K562 (cell line): ENCODE data around the gene CYFIP2. TPM values are rescaled to one million over a fixed set of nuclear protein-coding genes. Genes with fewer than 3 reads are reported as not detected.

Source experiments
- ATAC-seq: fragments of 200-7000 bp; cut with Tn5 transposase; 3 replicates; pipeline ENCODE4 v1.9.1; 2020; ENCODE audit warnings: moderate library complexity
- BruUV-seq: library from RNA; stranded (reverse); fragments of 400-500 nt; replicated peaks from 2 replicates; lab custom pipeline; 2021; lab: Mats Ljungman, UMichigan
- CTCF ChIA-PET: fragments of 300-600 bp; formaldehyde crosslinking; extraction: SDS; loops from one replicate; lab custom pipeline; 2021; ENCODE audit warnings: low intra/inter-chr PET ratio; lab: Yijun Ruan, JAX
- POLR2A ChIA-PET: fragments of 300-600, 350-650 bp; sonication (Branson Sonifier 250); formaldehyde crosslinking; extraction: SDS; loops from one replicate; lab custom pipeline; 2021; ENCODE audit warnings: antibody characterized with exemption, inconsistent platforms; lab: Yijun Ruan, JAX
- DNase-seq, 4 experiments: peaks; one replicate each; pipeline versions ENCODE4 v3.0.0 to v3.0.0-alpha.2; 2011 to 2018; ENCODE audit warnings: low spot score in 3 of 4, mixed read lengths in 3 of 4; ENCODE audit errors: extremely low read depth in 1 of 4
- FAIRE-seq: peaks from 2 replicates; lab custom pipeline; 2011; peaks lifted over from hg19 to GRCh38; lab: Jason Lieb, UNC
- H2AFZ ChIP-seq: 2 replicates; pipeline ENCODE4 v1.6.0; 2011; ENCODE audit warnings: low read depth, low read length, control low read depth, inconsistent platforms
- H3K27ac ChIP-seq: fragments of 200-600 bp; 3 replicates; pipeline ENCODE4 v1.8.0; 2011; ENCODE audit warnings: low read depth, mild to moderate bottlenecking, control low read depth, inconsistent platforms, low read length, moderate library complexity, mixed read lengths; ENCODE audit errors: extremely low read depth
- H3K27me3 ChIP-seq, 2 experiments: fragments of 300-600 bp in 1 of 2; 2 replicates in 1 of 2; 3 replicates in 1 of 2; pipeline versions ENCODE4 v1.6.0 to v1.8.0; 2011; ENCODE audit warnings: inconsistent platforms in 2 of 2, low read length in 2 of 2, mild to moderate bottlenecking in 1 of 2, mixed read lengths in 1 of 2, moderate library complexity in 1 of 2; ENCODE audit not compliant: control insufficient read depth in 2 of 2, insufficient read depth in 2 of 2
- H3K36me3 ChIP-seq: fragments of 300-600 bp; 3 replicates; pipeline ENCODE4 v1.8.0; 2011; ENCODE audit warnings: mild to moderate bottlenecking, low read length, inconsistent platforms; ENCODE audit not compliant: control insufficient read depth, insufficient read depth
- H3K4me1 ChIP-seq, 2 experiments: fragments of 200-600 bp in 1 of 2; replicated peaks in 1 of 2; 2 replicates in 1 of 2; 3 replicates in 1 of 2; pipeline versions ENCODE4 v1.5.1 to v1.8.0; 2011; ENCODE audit warnings: inconsistent platforms in 2 of 2, low read length in 2 of 2, mild to moderate bottlenecking in 1 of 2, mixed read lengths in 1 of 2, moderate library complexity in 1 of 2; ENCODE audit not compliant: control insufficient read depth in 2 of 2, insufficient read depth in 2 of 2
- H3K4me2 ChIP-seq: 2 replicates; pipeline ENCODE4 v1.6.1; 2011; ENCODE audit warnings: low read length, control low read depth, inconsistent platforms, mixed read lengths; ENCODE audit not compliant: insufficient read depth
- H3K4me3 ChIP-seq: fragments of 200-600 bp; sonication (generic), shearing (Covaris generic); 2 replicates; pipeline ENCODE4 v1.5.1; 2016; ENCODE audit warnings: control low read depth, inconsistent platforms
- H3K79me2 ChIP-seq: fragments of 200-600 bp; 3 replicates; pipeline ENCODE4 v1.8.0; 2011; ENCODE audit warnings: low read length, inconsistent platforms; ENCODE audit not compliant: control insufficient read depth, insufficient read depth
- H3K9ac ChIP-seq, 2 experiments: 2 replicates each; pipeline versions ENCODE4 v1.6.0 to v1.6.1; 2011; ENCODE audit warnings: low read depth in 2 of 2, low read length in 2 of 2, control low read depth in 1 of 2, inconsistent platforms in 1 of 2, mild to moderate bottlenecking in 1 of 2, mixed read lengths in 1 of 2; ENCODE audit not compliant: insufficient read depth in 1 of 2
- H3K9me1 ChIP-seq: one replicate; pipeline ENCODE4 v1.6.0; 2011; ENCODE audit warnings: inconsistent platforms, mild to moderate bottlenecking, low read length, moderate library complexity; ENCODE audit not compliant: control insufficient read depth, insufficient read depth
- H3K9me3 ChIP-seq: replicated peaks from 2 replicates; pipeline ENCODE4 v1.5.1; 2011; ENCODE audit warnings: low read depth, low read length, inconsistent platforms; ENCODE audit not compliant: control insufficient read depth, insufficient read depth
- H4K20me1 ChIP-seq: replicated peaks from 2 replicates; pipeline ENCODE4 v1.6.1; 2011; ENCODE audit warnings: low read length, inconsistent platforms, mixed read lengths; ENCODE audit not compliant: control insufficient read depth, insufficient read depth
- ADNP ChIP-seq: fragments of 200-800 bp; sonication (Bioruptor generic); IDR thresholded peaks from 2 replicates; pipeline ENCODE4 v1.6.1; 2016; ENCODE audit warnings: missing genetic modification characterization, missing compliant biosample characterization
- CBX5 ChIP-seq: IDR thresholded peaks from 2 replicates; pipeline ENCODE4 v1.6.1; 2014; ENCODE audit warnings: low read depth, borderline replicate concordance
- HIVEP1 ChIP-seq: fragments of 250-450 bp; sonication (Bioruptor Pico); IDR thresholded peaks from 2 replicates; pipeline ENCODE4 v1.4.0; 2020; ENCODE audit warnings: mild to moderate bottlenecking
- MCM2 ChIP-seq: fragments of 450-650 bp; IDR thresholded peaks from 2 replicates; pipeline ENCODE4 v1.6.1; 2017; ENCODE audit warnings: low read depth, mild to moderate bottlenecking
- NEUROD1 ChIP-seq: fragments of 150-350 bp; IDR thresholded peaks from 2 replicates; pipeline ENCODE4 v1.6.1; 2014; ENCODE audit warnings: borderline replicate concordance, low read length, low read depth; ENCODE audit not compliant: partially characterized antibody
- PHB ChIP-seq: fragments of 250-450 bp; sonication (Bioruptor Pico); IDR thresholded peaks from 2 replicates; pipeline ENCODE4 v1.5.0; 2021
- POLR2G ChIP-seq: fragments of 200-400 bp; formaldehyde crosslinking; IDR thresholded peaks from 2 replicates; pipeline ENCODE4 v1.6.1; 2017; ENCODE audit warnings: low read depth, mild to moderate bottlenecking, antibody characterized with exemption, low read length, moderate library complexity
- POU5F1 ChIP-seq: fragments of 150-350 bp; IDR thresholded peaks from 2 replicates; pipeline ENCODE4 v1.6.1; 2014; ENCODE audit warnings: borderline replicate concordance, low read length, low read depth, mild to moderate bottlenecking; ENCODE audit not compliant: partially characterized antibody
- SIN3A ChIP-seq, 2 experiments: fragments of 150-350 bp in 1 of 2; IDR thresholded peaks; 2 replicates each; pipeline ENCODE4 v1.6.1; 2011 to 2016; ENCODE audit warnings: borderline replicate concordance in 2 of 2, low read depth in 2 of 2, low read length in 2 of 2, mild to moderate bottlenecking in 2 of 2, moderate library complexity in 2 of 2; ENCODE audit not compliant: control insufficient read depth in 1 of 2
- SPI1 ChIP-seq: IDR thresholded peaks from 2 replicates; pipeline ENCODE4 v1.6.1; 2011; ENCODE audit warnings: low read depth, low read length, control low read depth, borderline replicate concordance
- THRAP3 ChIP-seq: fragments of 450-650 bp; IDR thresholded peaks from 2 replicates; pipeline ENCODE4 v1.6.1; 2016; ENCODE audit warnings: mild to moderate bottlenecking, inconsistent platforms, borderline replicate concordance
- ZNF586 ChIP-seq: fragments of 450-650 bp; formaldehyde crosslinking; conservative IDR thresholded peaks from 2 replicates; pipeline ENCODE4 v1.4.0; 2020; ENCODE audit warnings: mild to moderate bottlenecking, moderate library complexity
- WGBS: fragments of 100-300 bp; shearing (Covaris generic); methylation state at CpG from one replicate; pipeline ENCODE4 v1.1.6; 2016; ENCODE audit warnings: low coverage, mixed read lengths; ENCODE audit not compliant: insufficient coverage; ENCODE audit errors: missing lambda C conversion rate; 5-methylcytosine and 5-hydroxymethylcytosine counted together
- in situ Hi-C: fragments of 300-500 bp; cut with MboI; formaldehyde crosslinking; loops from 4 replicates; pipeline ENCODE4 v1.15.0; 2018; ENCODE audit warnings: inconsistent platforms, mixed read lengths
- intact Hi-C: fragments of 100-400 bp; cut with micrococcal nuclease; formaldehyde crosslinking; loops from 2 replicates; pipeline ENCODE4 v1.14.2; 2022
- polyA plus RNA-seq, 8 experiments: library from polyadenylated mRNA; depleted of rRNA in 4 of 8; stranded (reverse) in 5 of 8; unstranded in 3 of 8; fragments of >200 nt; fragmentation: Nextera tagmentation in 2 of 8; fragmentation: Illumina TruSeq in 1 of 8; extraction: Ambion mirVana in 2 of 8; extraction: Trizol in 1 of 8; gene quantifications; 2 replicates each; pipeline versions ENCODE4 v1.2.1 to v1.2.3, GENCODE V29; 2011 to 2014; ENCODE audit warnings: inconsistent platforms in 1 of 8, missing spikeins in 1 of 8
- total RNA-seq, 7 experiments: library from RNA; depleted of rRNA in 6 of 7; stranded (reverse); fragments of >200 nt in 6 of 7; fragmentation: Illumina TruSeq in 2 of 7; extraction: Trizol in 2 of 7; gene quantifications; 2 replicates each; pipeline versions ENCODE4 v1.2.1 to v1.2.3, GENCODE V29; 2011 to 2021; ENCODE audit warnings: low replicate concordance in 1 of 7
- TF ChIP-seq, protein P1 (sequence below), 2 experiments: fragments of 450-650 bp in 1 of 2; IDR thresholded peaks; 2 replicates each; pipeline ENCODE4 v1.6.1; 2011 to 2017; ENCODE audit warnings: low read depth in 2 of 2, antibody characterized with exemption in 1 of 2, borderline replicate concordance in 1 of 2, low read length in 1 of 2, mild to moderate bottlenecking in 1 of 2, mixed read lengths in 1 of 2; ENCODE audit not compliant: control insufficient read depth in 1 of 2
- TF ChIP-seq, protein P2 (sequence below): fragments of 250-450 bp; sonication (Bioruptor Pico); IDR thresholded peaks from 2 replicates; pipeline ENCODE4 v1.6.1; 2021; ENCODE audit warnings: mild to moderate bottlenecking
- TF ChIP-seq, protein P3 (sequence below): fragments of 450-650 bp; IDR thresholded peaks from 2 replicates; pipeline ENCODE4 v1.7.1; 2018; ENCODE audit warnings: mild to moderate bottlenecking, low read depth; ENCODE audit not compliant: partially characterized antibody

The CYFIP2 gene
- total and polyA plus RNA-seq, 9 of the 15 experiments (the other 6 are each of a cell fraction or from before 2014, with no cell fraction given) = 0.76 to 2.9 (median 1.4) TPM; not detected in 1

DNA sequence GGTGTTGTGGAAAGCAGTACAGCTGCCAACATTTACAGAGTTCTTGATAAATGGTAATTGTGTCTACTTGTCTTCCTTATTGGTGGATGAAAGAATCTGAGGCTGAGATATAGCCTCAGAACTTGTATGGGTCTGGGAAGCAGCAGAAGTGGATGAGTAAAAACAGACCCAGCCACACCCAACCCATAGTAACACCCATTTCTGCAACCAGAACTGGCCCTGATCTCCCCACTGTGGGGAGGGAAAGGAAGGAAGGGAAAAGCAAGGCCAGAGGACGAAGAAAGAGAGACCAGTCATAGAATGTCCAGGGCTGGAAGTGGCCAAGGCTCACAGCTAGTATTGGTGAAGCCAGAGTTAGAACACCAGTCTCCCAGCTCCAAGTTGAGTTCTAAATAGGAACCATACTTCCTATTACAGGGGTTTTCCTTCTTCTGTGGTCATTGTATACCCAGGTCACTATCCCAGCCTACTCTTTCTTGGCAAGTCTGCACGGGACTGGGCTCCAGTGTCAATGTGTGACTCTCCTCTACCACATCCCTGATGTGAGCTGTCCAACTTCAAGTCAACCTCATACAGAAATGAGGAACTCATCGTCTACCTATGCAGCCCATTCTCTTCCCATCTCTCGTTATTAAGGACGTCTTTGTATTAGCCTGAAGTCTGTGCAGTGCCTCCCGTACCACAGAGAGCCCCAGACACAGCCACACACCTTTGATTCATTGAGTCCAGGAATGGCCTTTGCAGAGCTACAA is 49.4 kb upstream of the CYFIP2 start:
- ChIA-PET CTCF (no interaction called here), POLR2A (interaction anchor here (1.6 kb wide), 1 partner anchor 10 kb away, joined by 5 read pairs; no protein-coding TSS in a partner anchor)
- intact Hi-C loops (no loop called here), in situ Hi-C loops (no loop called here)
- Histone ChIP-seq H2AFZ (no peak overlapping the region), H3K9me3 (no peaks in the 10 kb centered on the region), H3K4me3 (no peak overlapping the region), H4K20me1 (no peaks in the 10 kb centered on the region), H3K36me3 (no peaks in the 10 kb centered on the region), H3K79me2 (no peaks in the 10 kb centered on the region), H3K4me1 (no peaks in the 10 kb centered on the region; a peak in 1 of 5 replicates), H3K9me1 (no peaks in the 10 kb centered on the region), H3K4me2 (no peak overlapping the region), H3K9ac (no peak overlapping the region), H3K27me3 (no peaks in the 10 kb centered on the region), H3K27ac (no peak overlapping the region)
- BruUV-seq = no TSS peak
- FAIRE-seq (no peak), ATAC-seq (no peak), DNase-seq (no peak)
- WGBS = 0% methylated on average over 5 of the region's 6 CpGs
- TF ChIP-seq SPI1 (no peak), SIN3A (IDR thresholded peaks at IDR 0.05; ENCODE audit: borderline replicate concordance in 2 of 2, control insufficient read depth in 1 of 2, low read depth in 2 of 2, low read length in 2 of 2) (no peak), ZNF586 (no peak), CBX5 (no peak), MCM2 (no peak), POU5F1 (no peak), ADNP (tag) (no peak), POLR2G (no peak), HIVEP1 (CRISPR knock-in tag) (no peak), THRAP3 (no peak), PHB (CRISPR knock-in tag) (no peak), NEUROD1 (no peak)
- TF ChIP-seq, protein P1, sequence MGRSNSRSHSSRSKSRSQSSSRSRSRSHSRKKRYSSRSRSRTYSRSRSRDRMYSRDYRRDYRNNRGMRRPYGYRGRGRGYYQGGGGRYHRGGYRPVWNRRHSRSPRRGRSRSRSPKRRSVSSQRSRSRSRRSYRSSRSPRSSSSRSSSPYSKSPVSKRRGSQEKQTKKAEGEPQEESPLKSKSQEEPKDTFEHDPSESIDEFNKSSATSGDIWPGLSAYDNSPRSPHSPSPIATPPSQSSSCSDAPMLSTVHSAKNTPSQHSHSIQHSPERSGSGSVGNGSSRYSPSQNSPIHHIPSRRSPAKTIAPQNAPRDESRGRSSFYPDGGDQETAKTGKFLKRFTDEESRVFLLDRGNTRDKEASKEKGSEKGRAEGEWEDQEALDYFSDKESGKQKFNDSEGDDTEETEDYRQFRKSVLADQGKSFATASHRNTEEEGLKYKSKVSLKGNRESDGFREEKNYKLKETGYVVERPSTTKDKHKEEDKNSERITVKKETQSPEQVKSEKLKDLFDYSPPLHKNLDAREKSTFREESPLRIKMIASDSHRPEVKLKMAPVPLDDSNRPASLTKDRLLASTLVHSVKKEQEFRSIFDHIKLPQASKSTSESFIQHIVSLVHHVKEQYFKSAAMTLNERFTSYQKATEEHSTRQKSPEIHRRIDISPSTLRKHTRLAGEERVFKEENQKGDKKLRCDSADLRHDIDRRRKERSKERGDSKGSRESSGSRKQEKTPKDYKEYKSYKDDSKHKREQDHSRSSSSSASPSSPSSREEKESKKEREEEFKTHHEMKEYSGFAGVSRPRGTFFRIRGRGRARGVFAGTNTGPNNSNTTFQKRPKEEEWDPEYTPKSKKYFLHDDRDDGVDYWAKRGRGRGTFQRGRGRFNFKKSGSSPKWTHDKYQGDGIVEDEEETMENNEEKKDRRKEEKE (IDR thresholded peaks at IDR 0.05; ENCODE audit: borderline replicate concordance in 1 of 2, control insufficient read depth in 1 of 2, low read depth in 2 of 2, low read length in 1 of 2) = no peak
- TF ChIP-seq, protein P2, sequence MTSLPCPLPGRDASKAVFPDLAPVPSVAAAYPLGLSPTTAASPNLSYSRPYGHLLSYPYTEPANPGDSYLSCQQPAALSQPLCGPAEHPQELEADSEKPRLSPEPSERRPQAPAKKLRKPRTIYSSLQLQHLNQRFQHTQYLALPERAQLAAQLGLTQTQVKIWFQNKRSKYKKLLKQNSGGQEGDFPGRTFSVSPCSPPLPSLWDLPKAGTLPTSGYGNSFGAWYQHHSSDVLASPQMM = no peak
- TF ChIP-seq, protein P3, sequence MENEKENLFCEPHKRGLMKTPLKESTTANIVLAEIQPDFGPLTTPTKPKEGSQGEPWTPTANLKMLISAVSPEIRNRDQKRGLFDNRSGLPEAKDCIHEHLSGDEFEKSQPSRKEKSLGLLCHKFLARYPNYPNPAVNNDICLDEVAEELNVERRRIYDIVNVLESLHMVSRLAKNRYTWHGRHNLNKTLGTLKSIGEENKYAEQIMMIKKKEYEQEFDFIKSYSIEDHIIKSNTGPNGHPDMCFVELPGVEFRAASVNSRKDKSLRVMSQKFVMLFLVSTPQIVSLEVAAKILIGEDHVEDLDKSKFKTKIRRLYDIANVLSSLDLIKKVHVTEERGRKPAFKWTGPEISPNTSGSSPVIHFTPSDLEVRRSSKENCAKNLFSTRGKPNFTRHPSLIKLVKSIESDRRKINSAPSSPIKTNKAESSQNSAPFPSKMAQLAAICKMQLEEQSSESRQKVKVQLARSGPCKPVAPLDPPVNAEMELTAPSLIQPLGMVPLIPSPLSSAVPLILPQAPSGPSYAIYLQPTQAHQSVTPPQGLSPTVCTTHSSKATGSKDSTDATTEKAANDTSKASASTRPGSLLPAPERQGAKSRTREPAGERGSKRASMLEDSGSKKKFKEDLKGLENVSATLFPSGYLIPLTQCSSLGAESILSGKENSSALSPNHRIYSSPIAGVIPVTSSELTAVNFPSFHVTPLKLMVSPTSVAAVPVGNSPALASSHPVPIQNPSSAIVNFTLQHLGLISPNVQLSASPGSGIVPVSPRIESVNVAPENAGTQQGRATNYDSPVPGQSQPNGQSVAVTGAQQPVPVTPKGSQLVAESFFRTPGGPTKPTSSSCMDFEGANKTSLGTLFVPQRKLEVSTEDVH = no peak
